SK-N-SH (cell line): ENCODE data around the gene MVP. TPM values are rescaled to one million over a fixed set of nuclear protein-coding genes. Genes with fewer than 3 reads are reported as not detected.

Experiments
- CTCF ChIA-PET: fragments of 300-600, 350-600 bp; formaldehyde crosslinking; extraction: SDS; loops from one replicate; lab custom pipeline; 2021; lab: Yijun Ruan, JAX
- POLR2A ChIA-PET: fragments of 350-600 bp; sonication (Branson Sonifier 250); formaldehyde crosslinking; extraction: SDS; loops from one replicate; lab custom pipeline; 2020; ENCODE audit warnings: antibody characterized with exemption, inconsistent platforms; lab: Yijun Ruan, JAX
- DNase-seq: peaks from one replicate; pipeline ENCODE4 v3.0.0; 2012
- H2AFZ ChIP-seq: fragments of 200-600 bp; sonication (generic); 2 replicates; pipeline ENCODE4 v1.8.1; 2016; ENCODE audit warnings: antibody characterized with exemption, mild to moderate bottlenecking, low read depth
- H3F3A ChIP-seq: fragments of 200-600 bp; sonication (generic); replicated peaks from 2 replicates; pipeline ENCODE3; 2016; ENCODE audit warnings: antibody characterized with exemption, mild to moderate bottlenecking; ENCODE audit not compliant: insufficient read depth
- H3K27ac ChIP-seq, 2 experiments: fragments of 200-500 bp in 1 of 2; fragments of 200-600 bp in 1 of 2; sonication (Bioruptor generic) in 1 of 2; sonication (generic), shearing (Covaris generic) in 1 of 2; 2 replicates each; pipeline versions ENCODE4 v1.5.1 to v1.6.1; 2014 to 2016; ENCODE audit warnings: low read depth in 2 of 2, inconsistent platforms in 1 of 2, low read length in 1 of 2, mild to moderate bottlenecking in 1 of 2, mixed read lengths in 1 of 2
- H3K27me3 ChIP-seq: fragments of 200-600 bp; sonication (generic), shearing (Covaris generic); 2 replicates; pipeline ENCODE4 v1.6.1; 2016; ENCODE audit warnings: mixed run types; ENCODE audit not compliant: insufficient read depth
- H3K36me3 ChIP-seq, 2 experiments: fragments of 200-500 bp in 1 of 2; fragments of 200-600 bp in 1 of 2; sonication (Bioruptor generic) in 1 of 2; sonication (generic) in 1 of 2; replicated peaks in 1 of 2; 2 replicates each; pipeline versions ENCODE3 to v1.5.1; 2014 to 2016; ENCODE audit warnings: low read length in 1 of 2, mild to moderate bottlenecking in 1 of 2; ENCODE audit not compliant: insufficient read depth in 2 of 2, control insufficient read depth in 1 of 2
- H3K4me1 ChIP-seq, 2 experiments: fragments of 200-500 bp in 1 of 2; fragments of 200-600 bp in 1 of 2; sonication (Bioruptor generic) in 1 of 2; sonication (generic), shearing (Covaris generic) in 1 of 2; 2 replicates each; pipeline versions ENCODE4 v1.5.1 to v1.6.1; 2014 to 2016; ENCODE audit warnings: low read depth in 1 of 2, low read length in 1 of 2, mixed run types in 1 of 2; ENCODE audit not compliant: insufficient read depth in 2 of 2, control insufficient read depth in 1 of 2
- H3K4me2 ChIP-seq: fragments of 200-600 bp; sonication (generic), shearing (Covaris generic); 2 replicates; pipeline ENCODE4 v1.6.1; 2017; ENCODE audit warnings: mixed run types
- H3K4me3 ChIP-seq, 2 experiments: fragments of 200-500 bp in 1 of 2; fragments of 200-600 bp in 1 of 2; sonication (Bioruptor generic) in 1 of 2; sonication (generic), shearing (Covaris generic) in 1 of 2; 2 replicates each; pipeline versions ENCODE4 v1.5.1 to v1.8.1; 2014 to 2016; ENCODE audit warnings: low read depth in 2 of 2, inconsistent platforms in 1 of 2, low read length in 1 of 2, mild to moderate bottlenecking in 1 of 2, mixed read lengths in 1 of 2, moderate library complexity in 1 of 2
- H3K79me2 ChIP-seq: fragments of 200-600 bp; sonication (generic); 2 replicates; pipeline ENCODE4 v1.8.1; 2017; ENCODE audit warnings: mild to moderate bottlenecking; ENCODE audit not compliant: insufficient read depth
- H3K9ac ChIP-seq: fragments of 200-600 bp; sonication (generic); 2 replicates; pipeline ENCODE4 v1.6.1; 2017; ENCODE audit warnings: mixed run types
- H3K9me2 ChIP-seq: fragments of 200-600 bp; sonication (generic); 2 replicates; pipeline ENCODE4 v1.6.1; 2017; ENCODE audit warnings: mixed run types
- H3K9me3 ChIP-seq: fragments of 200-600 bp; sonication (generic); 2 replicates; pipeline ENCODE4 v1.6.1; 2017; ENCODE audit warnings: mixed run types, mild to moderate bottlenecking, moderate library complexity
- H4K20me1 ChIP-seq: fragments of 200-600 bp; sonication (generic); 2 replicates; pipeline ENCODE4 v1.6.1; 2017; ENCODE audit warnings: mild to moderate bottlenecking, mixed run types; ENCODE audit not compliant: insufficient read depth
- ELF1 ChIP-seq: IDR thresholded peaks from 2 replicates; pipeline ENCODE4 v1.4.0; 2012
- EZH2phosphoT487 ChIP-seq: fragments of 200-600 bp; sonication (generic); IDR thresholded peaks from 2 replicates; pipeline ENCODE4 v1.6.1; 2017; ENCODE audit warnings: low read depth, mixed run types, mild to moderate bottlenecking, antibody characterized with exemption, moderate library complexity, borderline replicate concordance
- FOSL2 ChIP-seq: IDR thresholded peaks from 2 replicates; pipeline ENCODE4 v1.4.0; 2012; ENCODE audit warnings: low read depth, mild to moderate bottlenecking, moderate library complexity, borderline replicate concordance
- GATA2 ChIP-seq: sonication (generic); formaldehyde crosslinking; IDR thresholded peaks from 2 replicates; pipeline ENCODE4 v1.5.0; 2020; ENCODE audit warnings: mild to moderate bottlenecking, missing genetic modification reagents
- JUND ChIP-seq: IDR thresholded peaks from 2 replicates; pipeline ENCODE4 v1.4.0; 2012
- POLR2AphosphoS5 ChIP-seq: IDR thresholded peaks from 2 replicates; pipeline ENCODE4 v1.6.1; 2012; ENCODE audit warnings: low read depth, low read length
- RAD21 ChIP-seq: IDR thresholded peaks from 2 replicates; pipeline ENCODE4 v1.6.1; 2012; ENCODE audit warnings: mild to moderate bottlenecking, low read length
- RCOR1 ChIP-seq: fragments of 150-350 bp; IDR thresholded peaks from 2 replicates; pipeline ENCODE4 v1.6.1; 2017; ENCODE audit warnings: antibody characterized with exemption, low read length
- RFX5 ChIP-seq: IDR thresholded peaks from 2 replicates; pipeline ENCODE4 v1.6.1; 2012; ENCODE audit warnings: mild to moderate bottlenecking, improper control_type of control experiment, low read length
- RXRA ChIP-seq: IDR thresholded peaks from 2 replicates; pipeline ENCODE4 v1.4.0; 2012; ENCODE audit warnings: low read depth, mild to moderate bottlenecking, borderline replicate concordance
- SIN3A ChIP-seq: IDR thresholded peaks from 2 replicates; pipeline ENCODE4 v1.6.1; 2012; ENCODE audit warnings: low read depth, mild to moderate bottlenecking, low read length, moderate library complexity, borderline replicate concordance
- SMC3 ChIP-seq: IDR thresholded peaks from 2 replicates; pipeline ENCODE4 v1.6.1; 2012; ENCODE audit warnings: low read depth, low read length, improper control_type of control experiment
- YY1 ChIP-seq: IDR thresholded peaks from 2 replicates; pipeline ENCODE4 v1.4.0; 2012; ENCODE audit warnings: low read depth, mild to moderate bottlenecking
- WGBS: methylation state at CpG from one replicate; pipeline ENCODE4 v1.1.6; 2017; ENCODE audit warnings: low lambda C conversion rate; 5-methylcytosine and 5-hydroxymethylcytosine counted together
- polyA plus RNA-seq, 3 experiments: library from polyadenylated mRNA; depleted of rRNA; stranded (reverse); fragments of >200 nt; gene quantifications; 2 replicates each; pipeline ENCODE4 v1.2.3, GENCODE V29; 2012
- TF ChIP-seq, protein P1 (sequence below): fragments of 200-600 bp; sonication (generic); IDR thresholded peaks from 2 replicates; pipeline ENCODE4 v1.6.1; 2017; ENCODE audit warnings: antibody characterized with exemption, mild to moderate bottlenecking, moderate library complexity
- TF ChIP-seq, protein P2 (sequence below): IDR thresholded peaks from 2 replicates; pipeline ENCODE4 v1.4.0; 2012; ENCODE audit warnings: low read depth, borderline replicate concordance
- TF ChIP-seq, protein P3 (sequence below): fragments of 150-350 bp; IDR thresholded peaks from 2 replicates; pipeline ENCODE4 v1.6.1; 2017; ENCODE audit warnings: antibody characterized with exemption, low read length, low read depth, borderline replicate concordance
- TF ChIP-seq, protein P4 (sequence below): IDR thresholded peaks from 2 replicates; pipeline ENCODE4 v1.6.1; 2012; ENCODE audit warnings: mild to moderate bottlenecking, low read depth, low read length, moderate library complexity
- TF ChIP-seq, protein P5 (sequence below): fragments of 150-350 bp; IDR thresholded peaks from 2 replicates; pipeline ENCODE4 v1.6.1; 2016; ENCODE audit warnings: mild to moderate bottlenecking, low read depth, low read length

Gene MVP
- polyA plus RNA-seq, 1 of the 3 experiments (the other 2 are of a cell fraction): 222 TPM

DNA sequence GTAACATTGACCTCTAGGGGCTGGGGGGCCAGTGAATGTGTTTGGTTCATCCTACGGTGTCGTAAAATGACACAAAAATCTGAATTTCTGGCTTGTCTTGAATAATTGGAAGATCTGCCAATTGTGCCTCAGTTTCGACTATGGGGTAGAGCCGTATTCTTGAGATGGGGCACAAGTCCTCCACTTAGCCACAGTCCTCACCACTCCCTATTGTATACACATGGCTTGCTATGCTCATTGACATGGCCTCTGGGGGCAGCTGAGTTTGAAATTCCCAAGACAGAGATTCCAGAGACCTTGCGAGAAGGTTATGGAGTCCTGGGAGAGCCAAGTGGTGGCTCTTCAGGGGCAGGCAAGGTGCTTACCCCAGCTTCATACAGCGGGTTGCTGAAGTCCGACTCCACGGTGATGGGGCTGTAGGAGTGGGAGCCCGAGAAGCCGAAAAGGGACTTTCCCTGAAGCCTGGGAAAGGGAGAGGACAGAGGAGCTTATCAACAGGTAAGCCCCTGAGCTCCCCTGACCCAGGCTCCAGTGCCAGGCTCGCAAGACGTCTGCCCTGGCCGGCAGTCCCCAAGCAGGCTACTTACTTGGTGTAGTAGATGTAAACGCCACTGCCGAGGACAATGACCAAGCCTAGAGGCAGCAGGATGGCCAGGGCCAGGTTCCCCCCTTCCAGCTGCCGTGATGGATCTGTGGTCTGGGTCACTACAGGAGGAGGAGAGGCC, 51.7 kb downstream of the MVP start (continued):
- TF ChIP-seq RFX5 (no peak), ELF1 (no peak)
- TF ChIP-seq, protein P1, sequence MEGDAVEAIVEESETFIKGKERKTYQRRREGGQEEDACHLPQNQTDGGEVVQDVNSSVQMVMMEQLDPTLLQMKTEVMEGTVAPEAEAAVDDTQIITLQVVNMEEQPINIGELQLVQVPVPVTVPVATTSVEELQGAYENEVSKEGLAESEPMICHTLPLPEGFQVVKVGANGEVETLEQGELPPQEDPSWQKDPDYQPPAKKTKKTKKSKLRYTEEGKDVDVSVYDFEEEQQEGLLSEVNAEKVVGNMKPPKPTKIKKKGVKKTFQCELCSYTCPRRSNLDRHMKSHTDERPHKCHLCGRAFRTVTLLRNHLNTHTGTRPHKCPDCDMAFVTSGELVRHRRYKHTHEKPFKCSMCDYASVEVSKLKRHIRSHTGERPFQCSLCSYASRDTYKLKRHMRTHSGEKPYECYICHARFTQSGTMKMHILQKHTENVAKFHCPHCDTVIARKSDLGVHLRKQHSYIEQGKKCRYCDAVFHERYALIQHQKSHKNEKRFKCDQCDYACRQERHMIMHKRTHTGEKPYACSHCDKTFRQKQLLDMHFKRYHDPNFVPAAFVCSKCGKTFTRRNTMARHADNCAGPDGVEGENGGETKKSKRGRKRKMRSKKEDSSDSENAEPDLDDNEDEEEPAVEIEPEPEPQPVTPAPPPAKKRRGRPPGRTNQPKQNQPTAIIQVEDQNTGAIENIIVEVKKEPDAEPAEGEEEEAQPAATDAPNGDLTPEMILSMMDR: no peak
- TF ChIP-seq, all 33 proteins: peak for 0

DNA sequence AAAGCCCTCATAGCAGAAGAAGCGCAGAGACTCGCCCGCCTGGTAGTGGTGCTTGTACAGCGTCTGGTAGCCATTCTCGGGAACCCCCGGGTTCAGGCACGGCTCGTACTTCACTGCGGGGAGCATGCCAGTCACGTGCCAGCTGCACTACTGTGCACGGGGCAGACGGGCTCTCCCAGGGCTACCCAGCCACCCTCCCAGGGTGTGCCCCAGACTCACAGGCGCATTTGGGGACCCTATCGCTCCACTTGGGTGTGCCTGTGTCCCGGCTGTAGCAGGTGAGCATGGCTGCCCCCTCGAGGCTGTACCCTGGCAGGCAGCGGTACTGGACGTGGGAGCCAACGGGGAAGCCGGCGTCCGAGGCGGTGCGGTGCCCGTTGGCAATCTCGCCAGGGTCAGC, 53.1 kb downstream of the MVP start:
- POLR2A ChIA-PET: no interaction called here
- Histone ChIP-seq H2AFZ (no peak overlapping the region), H3F3A (no peaks in the 10 kb centered on the region), H3K9me2 (no peaks in the 10 kb centered on the region), H3K9me3 (no peaks in the 10 kb centered on the region), H4K20me1 (no peaks in the 10 kb centered on the region), H3K79me2 (no peaks in the 10 kb centered on the region), H3K4me1 (no peaks in the 10 kb centered on the region), H3K27ac (no peak overlapping the region), H3K27me3 (no peaks in the 10 kb centered on the region), H3K9ac (no peak overlapping the region), H3K4me2 (no peak overlapping the region), H3K36me3 (no peaks in the 10 kb centered on the region), H3K4me3 (no peak overlapping the region)
- 97% methylated on average over 14 of the region's 26 CpGs for WGBS
- no peak for TF ChIP-seq POLR2AphosphoS5
- TF ChIP-seq, protein P2, sequence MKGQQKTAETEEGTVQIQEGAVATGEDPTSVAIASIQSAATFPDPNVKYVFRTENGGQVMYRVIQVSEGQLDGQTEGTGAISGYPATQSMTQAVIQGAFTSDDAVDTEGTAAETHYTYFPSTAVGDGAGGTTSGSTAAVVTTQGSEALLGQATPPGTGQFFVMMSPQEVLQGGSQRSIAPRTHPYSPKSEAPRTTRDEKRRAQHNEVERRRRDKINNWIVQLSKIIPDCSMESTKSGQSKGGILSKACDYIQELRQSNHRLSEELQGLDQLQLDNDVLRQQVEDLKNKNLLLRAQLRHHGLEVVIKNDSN: no peak
- TF ChIP-seq RFX5: no peak
- no peak for TF ChIP-seq RAD21
- TF ChIP-seq YY1: no peak
- TF ChIP-seq, protein P3, sequence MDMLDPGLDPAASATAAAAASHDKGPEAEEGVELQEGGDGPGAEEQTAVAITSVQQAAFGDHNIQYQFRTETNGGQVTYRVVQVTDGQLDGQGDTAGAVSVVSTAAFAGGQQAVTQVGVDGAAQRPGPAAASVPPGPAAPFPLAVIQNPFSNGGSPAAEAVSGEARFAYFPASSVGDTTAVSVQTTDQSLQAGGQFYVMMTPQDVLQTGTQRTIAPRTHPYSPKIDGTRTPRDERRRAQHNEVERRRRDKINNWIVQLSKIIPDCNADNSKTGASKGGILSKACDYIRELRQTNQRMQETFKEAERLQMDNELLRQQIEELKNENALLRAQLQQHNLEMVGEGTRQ: no peak
- no peak for TF ChIP-seq RCOR1
- no peak for TF ChIP-seq SIN3A
- TF ChIP-seq JUND: no peak
- no peak for TF ChIP-seq FOSL2
- TF ChIP-seq ELF1: no peak
- no peak for TF ChIP-seq RXRA
- TF ChIP-seq, protein P4, sequence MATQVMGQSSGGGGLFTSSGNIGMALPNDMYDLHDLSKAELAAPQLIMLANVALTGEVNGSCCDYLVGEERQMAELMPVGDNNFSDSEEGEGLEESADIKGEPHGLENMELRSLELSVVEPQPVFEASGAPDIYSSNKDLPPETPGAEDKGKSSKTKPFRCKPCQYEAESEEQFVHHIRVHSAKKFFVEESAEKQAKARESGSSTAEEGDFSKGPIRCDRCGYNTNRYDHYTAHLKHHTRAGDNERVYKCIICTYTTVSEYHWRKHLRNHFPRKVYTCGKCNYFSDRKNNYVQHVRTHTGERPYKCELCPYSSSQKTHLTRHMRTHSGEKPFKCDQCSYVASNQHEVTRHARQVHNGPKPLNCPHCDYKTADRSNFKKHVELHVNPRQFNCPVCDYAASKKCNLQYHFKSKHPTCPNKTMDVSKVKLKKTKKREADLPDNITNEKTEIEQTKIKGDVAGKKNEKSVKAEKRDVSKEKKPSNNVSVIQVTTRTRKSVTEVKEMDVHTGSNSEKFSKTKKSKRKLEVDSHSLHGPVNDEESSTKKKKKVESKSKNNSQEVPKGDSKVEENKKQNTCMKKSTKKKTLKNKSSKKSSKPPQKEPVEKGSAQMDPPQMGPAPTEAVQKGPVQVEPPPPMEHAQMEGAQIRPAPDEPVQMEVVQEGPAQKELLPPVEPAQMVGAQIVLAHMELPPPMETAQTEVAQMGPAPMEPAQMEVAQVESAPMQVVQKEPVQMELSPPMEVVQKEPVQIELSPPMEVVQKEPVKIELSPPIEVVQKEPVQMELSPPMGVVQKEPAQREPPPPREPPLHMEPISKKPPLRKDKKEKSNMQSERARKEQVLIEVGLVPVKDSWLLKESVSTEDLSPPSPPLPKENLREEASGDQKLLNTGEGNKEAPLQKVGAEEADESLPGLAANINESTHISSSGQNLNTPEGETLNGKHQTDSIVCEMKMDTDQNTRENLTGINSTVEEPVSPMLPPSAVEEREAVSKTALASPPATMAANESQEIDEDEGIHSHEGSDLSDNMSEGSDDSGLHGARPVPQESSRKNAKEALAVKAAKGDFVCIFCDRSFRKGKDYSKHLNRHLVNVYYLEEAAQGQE: no peak
- TF ChIP-seq SMC3: no peak
- TF ChIP-seq, protein P5, sequence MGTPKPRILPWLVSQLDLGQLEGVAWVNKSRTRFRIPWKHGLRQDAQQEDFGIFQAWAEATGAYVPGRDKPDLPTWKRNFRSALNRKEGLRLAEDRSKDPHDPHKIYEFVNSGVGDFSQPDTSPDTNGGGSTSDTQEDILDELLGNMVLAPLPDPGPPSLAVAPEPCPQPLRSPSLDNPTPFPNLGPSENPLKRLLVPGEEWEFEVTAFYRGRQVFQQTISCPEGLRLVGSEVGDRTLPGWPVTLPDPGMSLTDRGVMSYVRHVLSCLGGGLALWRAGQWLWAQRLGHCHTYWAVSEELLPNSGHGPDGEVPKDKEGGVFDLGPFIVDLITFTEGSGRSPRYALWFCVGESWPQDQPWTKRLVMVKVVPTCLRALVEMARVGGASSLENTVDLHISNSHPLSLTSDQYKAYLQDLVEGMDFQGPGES: no peak
- no peak for TF ChIP-seq EZH2phosphoT487
- no peak for TF ChIP-seq GATA2 (CRISPR knock-in tag)
- CTCF ChIA-PET: interaction anchor here (1.0 to 1.8 kb wide), 2 partner anchors 156 to 159 kb away, joined by 3 to 5 read pairs; no protein-coding TSS in a partner anchor
- no peak for DNase-seq
